ENCODE measurements around the gene PRTFDC1. TPM values are rescaled to one million over a fixed set of nuclear protein-coding genes. Genes with fewer than 3 reads are reported as not detected.

Gene PRTFDC1
- total and polyA plus RNA-seq, 2 donors from 2014 or later, result 3.8 to 6.1 TPM

- Histone ChIP-seq H3K4me1 (ENCODE audit: control insufficient read depth in 2 of 3, insufficient read depth in 2 of 3, low read depth in 1 of 3, low read length in 3 of 3) (peaks cover 0 to 7% (median 3%) of the 10 kb centered on the region in 3 donors), H3K27me3 (ENCODE audit: control insufficient read depth, insufficient read depth, low read length) (no peaks in the 10 kb centered on the region), H3K9ac (ENCODE audit: low read length in 3 of 3) (no peak overlapping the region), H3K27ac (ENCODE audit: low read depth in 2 of 2, low read length in 2 of 2) (no peak overlapping the region), H3K9me3 (ENCODE audit: control insufficient read depth in 2 of 3, insufficient read depth in 1 of 3, low read length in 3 of 3) (no peaks in the 10 kb centered on the region), H3K36me3 (ENCODE audit: control insufficient read depth in 2 of 3, insufficient read depth in 3 of 3, low read length in 3 of 3) (no peaks in the 10 kb centered on the region), H3K4me3 (ENCODE audit: low read length in 3 of 3) (no peak overlapping the region)
- intact Hi-C loops (cut with DNase I), result no loop called here
- DNase-seq (no peak), FAIRE-seq (no peak)
- TF ChIP-seq CTCF (IDR thresholded peaks at IDR 0.05; ENCODE audit: borderline replicate concordance, extremely low read depth, insufficient read depth), result no peak
Measured at GRCh38 chr10:24917493-24917892, 34.9 kb downstream of the PRTFDC1 start.

- DNase-seq (no peak), FAIRE-seq (no peak)
- peaks cover 0 to 3% (median 3%) of the 10 kb centered on the region in 3 donors for H3K4me1 ChIP-seq (ENCODE audit: control insufficient read depth in 2 of 3, insufficient read depth in 2 of 3, low read depth in 1 of 3, low read length in 3 of 3)
- H3K4me3 ChIP-seq (ENCODE audit: low read length in 3 of 3), result no peak overlapping the region
- no peak overlapping the region for H3K27ac ChIP-seq (ENCODE audit: low read depth in 2 of 2, low read length in 2 of 2)
- intact Hi-C loops (cut with DNase I), result no loop called here
- H3K27me3 ChIP-seq (ENCODE audit: control insufficient read depth, insufficient read depth, low read length), result no peaks in the 10 kb centered on the region
- H3K9me3 ChIP-seq (ENCODE audit: control insufficient read depth in 2 of 3, insufficient read depth in 1 of 3, low read length in 3 of 3), result no peaks in the 10 kb centered on the region
- no peaks in the 10 kb centered on the region for H3K36me3 ChIP-seq (ENCODE audit: control insufficient read depth in 2 of 3, insufficient read depth in 3 of 3, low read length in 3 of 3)
- no peak for TF ChIP-seq CTCF (IDR thresholded peaks at IDR 0.05; ENCODE audit: borderline replicate concordance, extremely low read depth, insufficient read depth)
- H3K9ac ChIP-seq (ENCODE audit: low read length in 3 of 3), result no peak overlapping the region
Measured at GRCh38 chr10:24916365-24916764, 36.0 kb downstream of the PRTFDC1 start.

- DNase-seq (no peak), FAIRE-seq (no peak)
- H3K27me3 ChIP-seq (ENCODE audit: control insufficient read depth, insufficient read depth, low read length), result no peaks in the 10 kb centered on the region
- H3K4me3 ChIP-seq (ENCODE audit: low read length in 3 of 3), result no peak overlapping the region
- no peaks in the 10 kb centered on the region for H3K9me3 ChIP-seq (ENCODE audit: control insufficient read depth in 2 of 3, insufficient read depth in 1 of 3, low read length in 3 of 3)
- no peaks in the 10 kb centered on the region for H3K4me1 ChIP-seq (ENCODE audit: control insufficient read depth in 2 of 3, insufficient read depth in 2 of 3, low read depth in 1 of 3, low read length in 3 of 3)
- H3K36me3 ChIP-seq (ENCODE audit: control insufficient read depth in 2 of 3, insufficient read depth in 3 of 3, low read length in 3 of 3), result no peaks in the 10 kb centered on the region
- intact Hi-C loops (cut with DNase I), result no loop called here
- H3K27ac ChIP-seq (ENCODE audit: low read depth in 2 of 2, low read length in 2 of 2), result no peak overlapping the region
- TF ChIP-seq CTCF (IDR thresholded peaks at IDR 0.05; ENCODE audit: borderline replicate concordance, extremely low read depth, insufficient read depth), result no peak
- no peak overlapping the region for H3K9ac ChIP-seq (ENCODE audit: low read length in 3 of 3)
Measured at GRCh38 chr10:24915304-24915703, 37.1 kb downstream of the PRTFDC1 start.

- FAIRE-seq (no peak), DNase-seq (no peak)
- no peaks in the 10 kb centered on the region for H3K9me3 ChIP-seq (ENCODE audit: control insufficient read depth in 2 of 3, insufficient read depth in 1 of 3, low read length in 3 of 3)
- H3K4me3 ChIP-seq (ENCODE audit: low read length in 3 of 3), result no peak overlapping the region
- intact Hi-C loops (cut with DNase I), result no loop called here
- H3K4me1 ChIP-seq (ENCODE audit: control insufficient read depth in 2 of 3, insufficient read depth in 2 of 3, low read depth in 1 of 3, low read length in 3 of 3), result no peaks in the 10 kb centered on the region
- no peaks in the 10 kb centered on the region for H3K27me3 ChIP-seq (ENCODE audit: control insufficient read depth, insufficient read depth, low read length)
- H3K36me3 ChIP-seq (ENCODE audit: control insufficient read depth in 2 of 3, insufficient read depth in 3 of 3, low read length in 3 of 3), result no peaks in the 10 kb centered on the region
- no peak for TF ChIP-seq CTCF (IDR thresholded peaks at IDR 0.05; ENCODE audit: borderline replicate concordance, extremely low read depth, insufficient read depth)
- H3K9ac ChIP-seq (ENCODE audit: low read length in 3 of 3), result no peak overlapping the region
- H3K27ac ChIP-seq (ENCODE audit: low read depth in 2 of 2, low read length in 2 of 2), result no peak overlapping the region
Measured at GRCh38 chr10:24914148-24914547, 38.3 kb downstream of the PRTFDC1 start.
